HG03342 (cell line): ENCODE data around the gene RORB.

Experiments used
- ATAC-seq: cut with Tn5 transposase; IDR thresholded peaks from one replicate; pipeline ENCODE4 v1.9.1; 2021; ENCODE audit warnings: mild to moderate bottlenecking, moderate library complexity; ENCODE audit not compliant: unreplicated experiment

Gene RORB

GRCh38 chr9:74696520-74696919 lies 199.4 kb downstream of the RORB start:
- ATAC-seq = peak; percentile 60

DNA sequence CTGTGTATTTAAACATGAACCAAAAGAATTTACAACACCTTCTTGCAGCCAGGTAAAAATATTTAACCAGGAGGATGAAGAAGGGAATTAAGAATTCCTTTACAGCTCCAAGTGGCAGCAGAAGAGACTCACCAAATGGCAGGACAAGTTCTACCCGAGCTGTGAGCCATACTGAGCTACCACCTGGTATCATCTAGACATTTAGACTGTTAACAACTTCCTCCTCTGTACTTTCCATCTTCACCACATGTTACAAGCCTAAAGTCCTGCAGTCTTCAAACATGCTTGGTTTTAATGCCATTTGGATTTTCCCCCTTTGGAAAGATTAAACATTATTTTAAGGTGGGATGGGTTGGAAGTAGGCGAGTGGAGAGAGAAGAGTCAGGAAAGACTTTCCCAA lies 200.4 kb downstream of the RORB start:
- no peak for ATAC-seq

DNA sequence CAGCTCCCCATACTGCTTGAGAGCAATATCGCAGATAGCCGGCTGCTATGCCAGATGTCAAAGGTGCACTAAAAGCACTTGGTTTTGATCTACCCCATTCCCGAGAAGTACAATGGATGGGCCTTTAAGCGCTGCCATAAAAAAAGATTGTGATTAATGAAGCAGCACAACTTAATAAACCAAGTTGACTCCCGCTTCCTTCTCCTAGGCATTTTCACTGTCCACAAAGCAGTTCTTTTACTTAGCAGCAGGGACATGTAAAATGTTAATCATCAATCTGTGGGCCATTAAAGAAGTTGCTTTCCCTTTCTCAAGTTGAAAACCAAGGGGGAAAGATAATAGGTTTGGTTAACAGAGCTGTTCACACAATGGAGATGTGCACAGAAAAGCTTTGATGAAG lies 214.2 kb downstream of the RORB start:
- no peak for ATAC-seq

DNA sequence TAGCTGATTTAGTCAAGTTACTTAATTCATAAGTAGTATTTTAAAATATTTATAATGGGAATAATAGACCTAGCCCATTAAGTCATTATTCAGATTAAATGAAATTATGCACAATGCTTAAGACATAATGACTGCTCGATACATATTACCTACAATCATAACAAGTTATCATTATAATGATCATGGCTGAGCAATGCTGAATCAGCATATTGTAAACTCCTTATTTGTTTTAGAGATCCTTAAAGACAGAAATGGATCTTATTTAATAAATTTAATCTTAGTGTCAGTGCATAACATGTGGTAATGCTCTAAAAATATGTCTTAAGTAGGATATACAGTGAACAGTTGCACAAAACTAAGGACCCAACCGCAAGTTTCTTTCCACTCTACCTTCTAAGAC lies 221.6 kb downstream of the RORB start:
- ATAC-seq = no peak

DNA sequence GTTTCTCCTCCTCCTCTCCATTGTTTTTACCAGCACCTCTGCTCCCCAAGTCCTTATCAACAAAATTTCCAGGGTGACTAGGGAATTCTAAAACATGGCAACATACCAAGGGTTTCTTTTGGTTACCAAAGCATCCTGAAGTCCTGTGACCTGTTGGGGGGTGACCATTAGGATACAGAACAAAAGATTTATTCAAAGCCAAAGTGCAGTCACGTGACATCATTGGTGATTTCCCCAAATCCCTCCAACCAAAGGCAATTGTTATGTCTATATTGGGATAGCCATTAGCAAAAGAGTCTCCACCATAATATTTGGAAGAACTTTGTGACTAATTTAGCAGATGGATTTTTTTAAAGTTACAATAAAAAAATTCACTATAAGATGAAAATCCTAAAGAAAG lies 222.2 kb downstream of the RORB start:
- ATAC-seq = no peak

GRCh38 chr9:74721696-74722660 lies 224.8 kb downstream of the RORB start:
- ATAC-seq = no peak

- ATAC-seq = no peak
These were observed 227.2 kb downstream of the RORB start for GRCh38 chr9:74724317-74724716.

- no peak for ATAC-seq
These were observed 229.4 kb downstream of the RORB start for GRCh38 chr9:74726581-74726980.

- no peak for ATAC-seq
These were observed 231.0 kb downstream of the RORB start for GRCh38 chr9:74728176-74728575.

- ATAC-seq = no peak
These were observed 232.1 kb downstream of the RORB start for GRCh38 chr9:74729136-74729695.

- no peak for ATAC-seq
These were observed 238.6 kb downstream of the RORB start for GRCh38 chr9:74735761-74736160.

DNA sequence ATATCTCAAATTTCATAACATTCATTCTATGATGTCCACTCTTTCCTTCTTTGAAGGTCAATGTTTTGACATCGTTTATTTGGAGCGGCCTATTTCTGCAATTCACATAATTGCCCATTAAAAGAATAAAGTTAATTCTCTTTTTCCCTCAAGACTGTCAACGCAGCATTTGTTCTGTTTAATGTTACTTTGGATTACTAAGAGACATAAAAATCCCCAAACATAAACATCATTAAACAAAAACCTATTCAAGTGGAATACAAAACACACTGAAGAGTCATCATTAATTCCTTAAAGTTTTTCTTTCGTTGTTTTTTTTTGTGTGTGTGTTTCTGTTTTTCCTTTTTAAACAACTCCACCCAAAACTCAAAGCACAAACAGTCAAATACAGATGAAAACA lies 239.5 kb downstream of the RORB start:
- ATAC-seq = no peak

GRCh38 chr9:74742191-74742790 lies 245.2 kb downstream of the RORB start:
- no peak for ATAC-seq
